Stimulated activated effector memory CD8-positive, alpha-beta T cell treated with anti-CD3 and anti-CD28 coated beads, Interleukin-12 subunit alpha, Interleukin-12 subunit beta, amount 100 ng/mL, for 72 hours (primary cell): ENCODE measurements around the gene RUNX1.

Experiments used
- ATAC-seq: fragments of 150-1000 bp; cut with Tn5 transposase; 2 replicates; pipeline ENCODE4 v1.10.0; 2021
- DNase-seq, 2 donors: peaks; one replicate each; pipeline ENCODE4 v3.0.0; 2021 to 2022; ENCODE audit warnings: low spot score in 2 of 2
- H3K27ac Mint-ChIP-seq: one replicate; pipeline ENCODE4 v1.8.0; 2022; ENCODE audit warnings: mild to moderate bottlenecking, mixed read lengths
- H3K36me3 Mint-ChIP-seq: one replicate; pipeline ENCODE4 v1.8.0; 2022; ENCODE audit warnings: mild to moderate bottlenecking, mixed read lengths
- H3K4me1 Mint-ChIP-seq: one replicate; pipeline ENCODE4 v1.8.0; 2022; ENCODE audit warnings: mixed read lengths
- H3K4me3 Mint-ChIP-seq: one replicate; pipeline ENCODE4 v1.8.0; 2022; ENCODE audit warnings: mild to moderate bottlenecking, mixed read lengths
- H3K9me3 Mint-ChIP-seq: one replicate; pipeline ENCODE4 v1.8.0; 2022; ENCODE audit warnings: mixed read lengths

The RUNX1 gene

GRCh38 chr21:34877485-34878128 is 171.5 kb downstream of the RUNX1 start:
- H3K27ac Mint-ChIP-seq: peak overlapping the region; percentile 60
- H3K36me3 Mint-ChIP-seq: peaks cover 100% of the 10 kb centered on the region
- no peak overlapping the region for H3K4me3 Mint-ChIP-seq
- no peak for DNase-seq
- ATAC-seq: no peak
- peaks cover 69% of the 10 kb centered on the region for H3K4me1 Mint-ChIP-seq
- H3K9me3 Mint-ChIP-seq: no peaks in the 10 kb centered on the region

DNA sequence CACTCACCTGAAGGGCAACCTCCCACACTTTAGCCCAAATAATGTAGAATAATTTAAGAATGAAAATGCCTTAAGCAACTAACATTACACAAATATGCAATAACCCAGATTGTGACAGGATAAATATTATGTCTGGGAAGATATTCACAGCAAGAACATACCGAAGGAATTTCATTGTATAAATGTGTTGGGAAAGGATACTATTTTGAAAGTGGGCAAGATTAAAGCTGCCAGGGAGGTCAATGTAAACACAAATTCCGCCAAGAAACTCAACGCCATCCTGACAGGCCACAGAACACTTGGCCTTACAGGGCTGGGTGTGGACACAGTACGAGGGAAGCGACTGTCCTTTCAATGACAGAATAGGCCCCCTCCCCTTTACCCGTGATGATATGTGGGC is 173.3 kb downstream of the RUNX1 start:
- H3K36me3 Mint-ChIP-seq: peaks cover 100% of the 10 kb centered on the region
- ATAC-seq: no peak
- no peak for DNase-seq
- no peaks in the 10 kb centered on the region for H3K9me3 Mint-ChIP-seq
- no peak overlapping the region for H3K4me3 Mint-ChIP-seq
- peaks cover 62% of the 10 kb centered on the region for H3K4me1 Mint-ChIP-seq
- peak overlapping the region; percentile 54 for H3K27ac Mint-ChIP-seq

DNA sequence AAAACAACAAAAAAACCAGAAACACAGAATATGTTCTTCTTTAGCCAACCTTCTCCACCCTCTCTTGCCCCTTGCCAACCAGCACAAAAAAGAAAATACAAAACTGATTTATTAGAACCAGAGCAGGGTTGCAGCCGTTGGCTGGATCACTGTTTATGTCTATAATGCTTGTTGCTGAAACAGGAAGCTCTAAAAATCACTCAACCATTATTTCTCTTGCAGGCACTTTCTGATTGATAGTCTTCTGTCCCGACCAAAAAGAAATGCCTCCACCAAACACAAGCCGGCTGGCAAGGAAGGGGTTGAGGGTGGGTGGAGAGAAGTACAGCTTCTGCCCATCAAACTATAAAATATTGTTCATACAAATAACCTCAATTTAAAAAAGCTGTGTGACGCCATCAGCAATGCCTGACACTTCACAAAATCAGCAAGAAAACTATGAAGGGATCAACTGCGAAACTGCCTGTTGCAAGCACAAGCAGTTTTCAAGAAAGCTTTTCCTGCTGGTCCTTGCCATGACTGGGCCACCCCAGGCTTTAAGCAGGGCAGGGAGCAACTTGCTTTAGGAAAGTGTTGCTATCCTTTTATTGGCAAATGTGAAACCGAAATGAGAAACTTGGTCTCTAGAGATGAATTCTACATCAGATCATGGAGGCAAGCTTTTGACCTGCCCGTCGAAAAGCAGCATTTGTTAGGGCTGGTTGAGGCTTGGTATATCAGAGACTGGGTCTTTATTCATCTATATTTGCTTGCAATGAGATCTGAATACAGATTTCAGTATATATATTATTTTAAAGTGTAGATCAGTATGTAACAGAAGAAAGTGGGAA is 174.2 kb downstream of the RUNX1 start:
- no peak overlapping the region for H3K4me3 Mint-ChIP-seq
- H3K36me3 Mint-ChIP-seq: peaks cover 100% of the 10 kb centered on the region
- DNase-seq (no peak), ATAC-seq (no peak)
- H3K9me3 Mint-ChIP-seq: no peaks in the 10 kb centered on the region
- H3K4me1 Mint-ChIP-seq: peaks cover 61% of the 10 kb centered on the region
- H3K27ac Mint-ChIP-seq: no peak overlapping the region

DNA sequence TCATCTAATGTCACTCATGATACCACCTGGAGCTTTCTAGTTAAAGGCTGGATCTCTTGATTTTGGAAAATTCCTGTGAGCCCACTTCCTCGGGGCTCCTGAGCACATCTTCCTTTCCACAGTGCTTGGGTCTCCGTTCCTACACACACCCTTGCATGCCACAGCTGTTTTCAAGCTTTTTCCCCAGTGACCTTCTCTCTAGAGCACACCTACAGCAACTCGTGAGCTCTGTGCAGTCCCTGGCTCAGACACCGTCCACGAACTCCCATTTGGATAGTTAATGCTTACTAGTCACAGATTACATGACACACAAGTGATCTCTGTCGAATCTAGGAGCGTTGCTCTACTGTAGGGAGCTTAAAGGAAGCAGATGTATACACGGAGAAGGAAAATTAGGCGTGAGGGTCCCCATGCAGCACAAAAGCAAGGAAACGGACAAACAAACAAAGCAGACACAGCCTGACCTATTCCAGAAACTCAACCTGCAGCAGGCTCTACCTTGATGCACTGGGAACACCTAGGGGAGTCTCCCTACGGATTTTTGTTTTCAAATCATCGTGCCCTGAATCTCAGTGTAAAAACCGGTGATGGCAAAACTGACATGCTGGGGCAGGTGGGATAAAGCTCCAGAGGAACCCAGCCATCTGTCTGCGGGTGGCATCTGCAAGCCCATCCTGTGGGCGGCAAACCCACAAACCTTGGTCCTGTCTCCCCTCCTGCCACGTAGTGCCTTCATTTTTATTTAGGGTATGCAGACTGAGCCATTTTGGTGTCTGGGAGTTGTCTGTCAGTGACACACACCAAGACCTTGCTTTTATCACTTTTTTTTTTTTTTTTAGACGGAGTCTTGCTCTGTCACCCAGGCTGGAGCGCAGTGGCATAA is 177.8 kb downstream of the RUNX1 start:
- Mint-ChIP-seq H3K36me3 (peaks cover 100% of the 10 kb centered on the region), H3K9me3 (no peaks in the 10 kb centered on the region), H3K27ac (peak overlapping the region; percentile 43), H3K4me3 (no peak overlapping the region), H3K4me1 (peaks cover 70% of the 10 kb centered on the region)
- DNase-seq: peak in 1 of 2 donors; percentile 33
- ATAC-seq: no peak

- no peak for ATAC-seq
- Mint-ChIP-seq H3K27ac (no peak overlapping the region), H3K4me3 (no peak overlapping the region), H3K36me3 (peaks cover 100% of the 10 kb centered on the region), H3K4me1 (peaks cover 73% of the 10 kb centered on the region), H3K9me3 (no peaks in the 10 kb centered on the region)
- DNase-seq: peak in 1 of 2 donors; percentile 43
Measured at GRCh38 chr21:34870246-34870645, 178.9 kb downstream of the RUNX1 start.

- Mint-ChIP-seq H3K4me3 (no peak overlapping the region), H3K9me3 (no peaks in the 10 kb centered on the region), H3K36me3 (peaks cover 100% of the 10 kb centered on the region), H3K4me1 (peaks cover 74% of the 10 kb centered on the region), H3K27ac (no peak overlapping the region)
- peak in 1 of 2 donors; percentile 23 for DNase-seq
- no peak for ATAC-seq
Measured at GRCh38 chr21:34869545-34869944, 179.6 kb downstream of the RUNX1 start.

GRCh38 chr21:34867785-34868184 is 181.3 kb downstream of the RUNX1 start:
- Mint-ChIP-seq H3K4me1 (peaks cover 70% of the 10 kb centered on the region), H3K9me3 (no peaks in the 10 kb centered on the region), H3K27ac (peak overlapping the region; percentile 86), H3K4me3 (no peak overlapping the region), H3K36me3 (peaks cover 100% of the 10 kb centered on the region)
- ATAC-seq (no peak), DNase-seq (no peak)

- H3K4me1 Mint-ChIP-seq: peaks cover 82% of the 10 kb centered on the region
Measured at GRCh38 chr21:34865400-34866241, 183.5 kb downstream of the RUNX1 start.

DNA sequence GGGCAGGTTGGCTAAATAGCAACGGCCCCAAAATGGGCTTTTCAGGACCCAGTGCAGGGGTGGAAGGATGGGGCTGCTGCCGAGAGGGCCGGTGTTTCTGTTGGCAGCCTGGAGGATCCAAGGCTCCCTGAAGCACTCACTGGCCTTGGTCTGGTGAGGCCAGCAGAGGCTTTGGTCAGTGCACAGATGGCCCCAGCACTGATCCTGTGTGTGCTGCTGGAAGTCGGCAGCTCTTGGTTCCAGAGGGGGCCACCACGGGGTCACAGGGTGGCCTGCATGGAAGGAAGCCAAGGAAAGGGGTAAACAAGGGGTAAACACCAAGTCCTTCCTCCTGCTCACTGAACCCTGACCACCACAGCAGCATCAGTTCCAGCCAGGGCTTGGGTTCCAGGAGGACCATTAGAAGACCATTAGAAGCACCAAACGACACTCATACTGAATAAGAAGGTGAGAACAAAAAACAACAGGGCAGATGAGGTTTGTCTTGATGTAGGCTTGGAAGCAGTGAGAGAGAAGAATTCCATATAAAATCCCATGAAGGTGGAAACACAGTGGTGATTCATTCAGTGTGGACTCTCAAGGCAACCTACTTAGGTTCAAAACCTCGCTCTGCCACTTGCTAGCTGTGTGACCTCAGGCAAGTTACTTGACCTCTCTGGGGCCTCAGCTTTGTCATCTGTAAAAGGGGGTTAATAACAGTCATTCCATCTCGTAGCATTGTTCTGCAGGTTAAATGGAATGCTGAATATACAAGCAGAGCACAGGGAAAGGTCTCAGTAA is 184.5 kb downstream of the RUNX1 start:
- peaks cover 100% of the 10 kb centered on the region for H3K36me3 Mint-ChIP-seq
- H3K4me1 Mint-ChIP-seq: peaks cover 87% of the 10 kb centered on the region
- H3K27ac Mint-ChIP-seq: peak overlapping the region; percentile 83
- H3K4me3 Mint-ChIP-seq: peak overlapping the region; percentile 59
- no peak for ATAC-seq
- H3K9me3 Mint-ChIP-seq: no peaks in the 10 kb centered on the region
- no peak for DNase-seq

More at GRCh38 chr21:34865400-34866241, 183.5 kb downstream of the RUNX1 start:
- peaks cover 100% of the 10 kb centered on the region for H3K36me3 Mint-ChIP-seq
- DNase-seq (peak in 1 of 2 donors; percentile 81), ATAC-seq (peak; percentile 88)
- H3K9me3 Mint-ChIP-seq: no peaks in the 10 kb centered on the region
- peak overlapping the region; percentile 59 for H3K4me3 Mint-ChIP-seq
- peak overlapping the region; percentile 83 for H3K27ac Mint-ChIP-seq

GRCh38 chr21:34862951-34863350 is 186.2 kb downstream of the RUNX1 start:
- peaks cover 100% of the 10 kb centered on the region for H3K36me3 Mint-ChIP-seq
- H3K4me3 Mint-ChIP-seq: no peak overlapping the region
- H3K27ac Mint-ChIP-seq: peak overlapping the region; percentile 83
- ATAC-seq (no peak), DNase-seq (no peak)
- H3K4me1 Mint-ChIP-seq: peaks cover 78% of the 10 kb centered on the region
- H3K9me3 Mint-ChIP-seq: no peaks in the 10 kb centered on the region

DNA sequence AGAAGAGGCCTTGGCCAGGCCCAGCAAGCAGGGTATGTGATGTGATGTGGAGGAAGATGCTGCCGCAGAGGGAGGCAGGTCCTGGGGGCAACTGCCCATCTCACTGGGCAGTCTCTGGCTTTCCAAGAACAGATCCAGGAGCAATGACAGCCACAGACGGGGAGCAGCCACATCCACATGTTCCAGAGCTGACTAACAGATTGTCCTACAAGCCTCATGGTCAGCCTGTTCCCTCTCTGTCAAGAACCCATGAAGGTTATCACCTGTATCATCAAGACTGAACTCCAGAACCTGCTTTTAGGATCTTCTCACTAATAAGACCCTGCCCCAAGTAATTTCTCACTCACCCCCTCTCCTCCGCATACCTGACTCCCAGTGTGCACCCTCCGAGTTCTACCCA is 187.8 kb downstream of the RUNX1 start:
- H3K9me3 Mint-ChIP-seq: no peaks in the 10 kb centered on the region
- no peak for ATAC-seq
- peak overlapping the region; percentile 86 for H3K27ac Mint-ChIP-seq
- no peak overlapping the region for H3K4me3 Mint-ChIP-seq
- H3K36me3 Mint-ChIP-seq: peaks cover 100% of the 10 kb centered on the region
- DNase-seq: no peak
- H3K4me1 Mint-ChIP-seq: peaks cover 62% of the 10 kb centered on the region

DNA sequence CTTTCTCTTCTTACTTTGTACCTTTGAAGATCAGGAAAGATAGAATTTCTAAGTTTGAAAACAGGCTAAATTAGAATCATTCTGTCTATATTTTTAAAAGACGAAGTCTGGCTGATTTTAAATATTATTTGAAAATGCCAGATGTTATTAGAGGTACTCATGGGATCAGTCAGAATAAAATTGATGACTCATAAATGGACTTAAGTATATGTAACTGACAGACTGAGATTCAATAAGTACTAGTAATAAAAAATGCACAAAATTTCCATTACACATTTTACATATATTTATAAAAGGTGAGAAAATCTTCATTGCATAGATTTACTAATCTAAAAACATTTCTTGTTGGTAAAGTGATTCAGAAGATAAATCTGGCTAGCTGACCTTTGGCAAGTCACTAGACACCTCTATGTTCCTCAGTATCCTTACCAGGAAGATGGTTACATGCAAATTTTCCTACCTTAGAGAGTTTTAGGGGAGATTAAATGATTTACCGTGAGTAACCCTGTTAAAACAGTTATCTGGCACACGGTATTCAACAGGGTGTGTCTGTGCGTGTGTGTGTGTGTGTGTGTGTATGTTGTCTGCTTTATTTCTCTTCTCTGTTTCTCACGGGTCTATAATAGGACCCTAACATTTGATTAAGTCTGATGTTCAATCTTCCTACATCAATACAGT is 189.0 kb downstream of the RUNX1 start:
- Mint-ChIP-seq H3K9me3 (no peaks in the 10 kb centered on the region), H3K36me3 (peaks cover 100% of the 10 kb centered on the region), H3K4me1 (peaks cover 51% of the 10 kb centered on the region), H3K27ac (peak overlapping the region; percentile 86), H3K4me3 (no peak overlapping the region)
- no peak for DNase-seq
- ATAC-seq: no peak

DNA sequence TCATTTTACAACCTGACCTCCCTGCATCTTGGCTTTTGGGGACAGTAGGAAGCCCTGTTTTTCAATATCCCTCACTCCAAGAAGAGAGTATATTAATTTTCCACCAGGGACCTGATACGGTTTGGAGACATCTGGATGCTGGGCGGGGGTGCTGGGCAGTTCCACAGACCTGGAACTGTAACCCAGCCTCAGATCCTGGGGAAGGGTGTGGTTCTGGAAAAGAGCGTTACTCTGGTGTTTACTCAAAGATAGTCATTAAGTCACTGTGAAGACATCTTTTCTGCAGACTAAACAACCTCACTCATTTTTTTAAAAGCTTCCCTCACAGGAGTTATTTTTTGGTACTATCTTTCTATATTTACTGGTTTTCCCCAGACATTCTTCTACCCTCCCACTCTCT is 190.5 kb downstream of the RUNX1 start:
- H3K4me3 Mint-ChIP-seq: no peak overlapping the region
- peaks cover 100% of the 10 kb centered on the region for H3K36me3 Mint-ChIP-seq
- H3K4me1 Mint-ChIP-seq: peaks cover 50% of the 10 kb centered on the region
- DNase-seq (no peak), ATAC-seq (no peak)
- H3K9me3 Mint-ChIP-seq: no peaks in the 10 kb centered on the region
- peak overlapping the region; percentile 55 for H3K27ac Mint-ChIP-seq
